Trophoblast cell (in vitro differentiated cells and primary cell): Measurements from ENCODE around the gene MRPL9.

Experiments
- DNase-seq, 2 donors: peaks; one replicate each; pipeline ENCODE4 v3.0.0-alpha.2; 2016
- H2AFZ ChIP-seq: 2 replicates; pipeline ENCODE4 v1.6.1; 2013; ENCODE audit warnings: low read length, moderate library complexity, mild to moderate bottlenecking; ENCODE audit not compliant: insufficient read depth, poor library complexity
- H2AK5ac ChIP-seq: 2 replicates; pipeline ENCODE4 v1.6.1; 2013; ENCODE audit warnings: mild to moderate bottlenecking, low read length
- H2BK120ac ChIP-seq: 2 replicates; pipeline ENCODE4 v1.6.1; 2013; ENCODE audit warnings: low read length, mild to moderate bottlenecking, moderate library complexity; ENCODE audit not compliant: insufficient read depth, poor library complexity
- H2BK12ac ChIP-seq: 2 replicates; pipeline ENCODE4 v1.6.1; 2013; ENCODE audit warnings: mild to moderate bottlenecking, low read length, moderate library complexity
- H2BK5ac ChIP-seq: 2 replicates; pipeline ENCODE4 v1.6.1; 2013; ENCODE audit warnings: low read length, low read depth, moderate library complexity, mild to moderate bottlenecking; ENCODE audit not compliant: poor library complexity
- H3K14ac ChIP-seq: 2 replicates; pipeline ENCODE4 v1.6.1; 2013; ENCODE audit warnings: mild to moderate bottlenecking, low read length
- H3K18ac ChIP-seq: 2 replicates; pipeline ENCODE4 v1.6.1; 2013; ENCODE audit warnings: mild to moderate bottlenecking, low read length
- H3K23ac ChIP-seq: 2 replicates; pipeline ENCODE4 v1.6.1; 2013; ENCODE audit warnings: low read length
- H3K27ac ChIP-seq: 2 replicates; pipeline ENCODE4 v1.5.1; 2013; ENCODE audit warnings: low read depth, mild to moderate bottlenecking, inconsistent platforms, low read length, moderate library complexity
- H3K27me3 ChIP-seq: 2 replicates; pipeline ENCODE4 v1.6.1; 2013; ENCODE audit warnings: inconsistent platforms, mild to moderate bottlenecking, low read length, moderate library complexity; ENCODE audit not compliant: insufficient read depth
- H3K36me3 ChIP-seq, 2 experiments: 1 replicate in 1 of 2; 2 replicates in 1 of 2; pipeline ENCODE4 v1.6.1; 2013; ENCODE audit warnings: low read length in 2 of 2, mild to moderate bottlenecking in 2 of 2, moderate library complexity in 1 of 2; ENCODE audit not compliant: insufficient read depth in 2 of 2, control insufficient read depth in 1 of 2
- H3K4ac ChIP-seq: 2 replicates; pipeline ENCODE4 v1.6.1; 2013; ENCODE audit warnings: low read depth, mild to moderate bottlenecking, low read length, moderate library complexity
- H3K4me1 ChIP-seq, 2 experiments: 1 replicate in 1 of 2; 2 replicates in 1 of 2; pipeline ENCODE4 v1.6.1; 2013; ENCODE audit warnings: low read length in 2 of 2, mild to moderate bottlenecking in 2 of 2, moderate library complexity in 1 of 2; ENCODE audit not compliant: insufficient read depth in 2 of 2, control insufficient read depth in 1 of 2
- H3K4me2 ChIP-seq: 2 replicates; pipeline ENCODE4 v1.6.1; 2013; ENCODE audit warnings: inconsistent platforms, mild to moderate bottlenecking, low read length, moderate library complexity
- H3K4me3 ChIP-seq: 2 replicates; pipeline ENCODE4 v1.5.1; 2013; ENCODE audit warnings: mild to moderate bottlenecking, low read depth, low read length, inconsistent platforms
- H3K79me1 ChIP-seq: one replicate; pipeline ENCODE4 v1.6.1; 2013; ENCODE audit warnings: low read length
- H3K79me2 ChIP-seq: 2 replicates; pipeline ENCODE4 v1.6.1; 2013; ENCODE audit warnings: low read length, mild to moderate bottlenecking; ENCODE audit not compliant: control insufficient read depth, insufficient read depth, poor library complexity
- H3K9ac ChIP-seq: 2 replicates; pipeline ENCODE4 v1.6.1; 2013; ENCODE audit warnings: mild to moderate bottlenecking, low read length
- H3K9me3 ChIP-seq: 2 replicates; pipeline ENCODE4 v1.6.1; 2013; ENCODE audit warnings: low read depth, mild to moderate bottlenecking, control low read depth, inconsistent platforms, low read length; ENCODE audit not compliant: insufficient read depth
- H4K12ac ChIP-seq: 2 replicates; pipeline ENCODE4 v1.6.1; 2013; ENCODE audit warnings: low read depth, mild to moderate bottlenecking, low read length, moderate library complexity
- H4K8ac ChIP-seq: 2 replicates; pipeline ENCODE4 v1.6.1; 2013; ENCODE audit warnings: low read depth, mild to moderate bottlenecking, low read length, moderate library complexity
- H4K91ac ChIP-seq: one replicate; pipeline ENCODE4 v1.6.1; 2013; ENCODE audit warnings: low read depth, mild to moderate bottlenecking, low read length, moderate library complexity
- WGBS: extraction: QIAGEN DNeasy Blood & Tissue Kit; methylation state at CpG from one replicate; pipeline ENCODE4 v1.1.7; 2013; ENCODE audit warnings: missing lambda C conversion rate; ENCODE audit not compliant: insufficient read length, insufficient coverage; ENCODE audit errors: extremely low coverage; 5-methylcytosine and 5-hydroxymethylcytosine counted together

MRPL9 gene

GRCh38 chr1:151801310-151801820, 38.1 kb upstream of the MRPL9 start:
- H3K27me3 ChIP-seq = no peaks in the 10 kb centered on the region
- H3K79me2 ChIP-seq = no peaks in the 10 kb centered on the region
- no peak for DNase-seq
- H3K9me3 ChIP-seq = no peaks in the 10 kb centered on the region
- no peak overlapping the region for H3K27ac ChIP-seq
- H3K4ac ChIP-seq = no peak overlapping the region
- H3K4me1 ChIP-seq = no peaks in the 10 kb centered on the region
- H2AFZ ChIP-seq = no peak overlapping the region
- no CpG with 5 or more reads among the region's 12 CpGs for WGBS
- no peak overlapping the region for H3K18ac ChIP-seq
- H4K8ac ChIP-seq = no peak overlapping the region
- H2BK5ac ChIP-seq = no peak overlapping the region
- no peak overlapping the region for H2AK5ac ChIP-seq
- no peak overlapping the region for H3K23ac ChIP-seq
- no peak overlapping the region for H2BK120ac ChIP-seq
- H3K79me1 ChIP-seq = no peaks in the 10 kb centered on the region
- no peak overlapping the region for H4K91ac ChIP-seq
- no peaks in the 10 kb centered on the region for H3K36me3 ChIP-seq
- no peak overlapping the region for H3K4me2 ChIP-seq
- H3K4me3 ChIP-seq = no peak overlapping the region
- H4K12ac ChIP-seq = no peak overlapping the region
- no peak overlapping the region for H3K14ac ChIP-seq
- no peak overlapping the region for H2BK12ac ChIP-seq
- no peak overlapping the region for H3K9ac ChIP-seq

GRCh38 chr1:151800830-151801229, 37.5 kb upstream of the MRPL9 start:
- Histone ChIP-seq H3K4me1 (no peaks in the 10 kb centered on the region), H3K4me2 (no peak overlapping the region), H2BK12ac (no peak overlapping the region), H3K36me3 (no peaks in the 10 kb centered on the region), H3K4me3 (no peak overlapping the region), H2BK120ac (no peak overlapping the region), H3K27ac (no peak overlapping the region), H3K4ac (no peak overlapping the region), H3K79me1 (no peaks in the 10 kb centered on the region), H2AK5ac (no peak overlapping the region), H3K27me3 (no peaks in the 10 kb centered on the region), H2AFZ (no peak overlapping the region), H3K14ac (no peak overlapping the region), H4K8ac (no peak overlapping the region), H3K18ac (no peak overlapping the region), H3K9me3 (no peaks in the 10 kb centered on the region), H4K91ac (no peak overlapping the region), H3K79me2 (no peaks in the 10 kb centered on the region), H3K9ac (no peak overlapping the region), H2BK5ac (no peak overlapping the region), H3K23ac (no peak overlapping the region), H4K12ac (no peak overlapping the region)
- WGBS = no CpG with 5 or more reads among the region's 8 CpGs
- no peak for DNase-seq

GRCh38 chr1:151799179-151800022, 36.1 kb upstream of the MRPL9 start:
- whole genome bisulfite sequencing = no CpG with 5 or more reads among the region's 9 CpGs

GRCh38 chr1:151798571-151798970, 35.3 kb upstream of the MRPL9 start:
- no peak overlapping the region for H2AK5ac ChIP-seq
- H3K18ac ChIP-seq = no peak overlapping the region
- H3K23ac ChIP-seq = no peak overlapping the region
- no peak overlapping the region for H2AFZ ChIP-seq
- no peak overlapping the region for H3K14ac ChIP-seq
- H3K27me3 ChIP-seq = no peaks in the 10 kb centered on the region
- H3K36me3 ChIP-seq = no peaks in the 10 kb centered on the region
- no peaks in the 10 kb centered on the region for H3K79me1 ChIP-seq
- H2BK12ac ChIP-seq = no peak overlapping the region
- no peak overlapping the region for H3K27ac ChIP-seq
- H3K9ac ChIP-seq = no peak overlapping the region
- H2BK120ac ChIP-seq = no peak overlapping the region
- H3K4ac ChIP-seq = no peak overlapping the region
- no peak overlapping the region for H3K4me3 ChIP-seq
- WGBS = 100% methylated on average over 1 of the region's 5 CpGs
- no peak for DNase-seq
- no peak overlapping the region for H3K4me2 ChIP-seq
- H2BK5ac ChIP-seq = no peak overlapping the region
- no peaks in the 10 kb centered on the region for H3K9me3 ChIP-seq
- H4K8ac ChIP-seq = no peak overlapping the region
- H3K4me1 ChIP-seq = no peaks in the 10 kb centered on the region
- H3K79me2 ChIP-seq = no peaks in the 10 kb centered on the region
- H4K12ac ChIP-seq = no peak overlapping the region
- H4K91ac ChIP-seq = no peak overlapping the region

More at GRCh38 chr1:151799179-151800022, 36.1 kb upstream of the MRPL9 start:
- H3K9me3 ChIP-seq = no peaks in the 10 kb centered on the region
- H3K4me2 ChIP-seq = no peak overlapping the region
- no peak overlapping the region for H3K14ac ChIP-seq
- no peak overlapping the region for H4K91ac ChIP-seq
- no peak overlapping the region for H3K4ac ChIP-seq
- H2AK5ac ChIP-seq = no peak overlapping the region
- no peaks in the 10 kb centered on the region for H3K79me2 ChIP-seq
- H3K23ac ChIP-seq = no peak overlapping the region
- H4K8ac ChIP-seq = no peak overlapping the region
- H3K4me1 ChIP-seq = no peaks in the 10 kb centered on the region
- no peak overlapping the region for H2AFZ ChIP-seq
- H2BK5ac ChIP-seq = no peak overlapping the region
- no peak overlapping the region for H3K27ac ChIP-seq
- no peak overlapping the region for H3K18ac ChIP-seq
- H2BK120ac ChIP-seq = no peak overlapping the region
- H4K12ac ChIP-seq = no peak overlapping the region
- H2BK12ac ChIP-seq = no peak overlapping the region
- peak in 1 of 2 donors; percentile 50 for DNase-seq
- H3K36me3 ChIP-seq = no peaks in the 10 kb centered on the region
- no peak overlapping the region for H3K9ac ChIP-seq
- no peaks in the 10 kb centered on the region for H3K27me3 ChIP-seq
- H3K4me3 ChIP-seq = no peak overlapping the region
- H3K79me1 ChIP-seq = no peaks in the 10 kb centered on the region
